PC-9 (cell line): ENCODE measurements around the gene NPY.

Source experiments
- CTCF ChIP-seq: fragments of 200-600 bp; sonication (generic); conservative IDR thresholded peaks from 2 replicates; pipeline ENCODE4 v1.6.1; 2017; ENCODE audit warnings: mixed run types, antibody characterized with exemption, mild to moderate bottlenecking, moderate library complexity
- EZH2 ChIP-seq: fragments of 200-600 bp; sonication (generic); IDR thresholded peaks from 2 replicates; pipeline ENCODE4 v1.8.0; 2017; ENCODE audit warnings: antibody characterized with exemption, low read depth

GRCh38 chr7:24283897-24284698 is at the start of gene NPY:
- TF ChIP-seq CTCF (no peak), EZH2 (no peak)
